Suprapubic skin (tissue), 4 donors: ENCODE results near the gene UCK1. TPM values are rescaled to one million over a fixed set of nuclear protein-coding genes. Genes with fewer than 3 reads are reported as not detected.
A peak's percentile ranks its signal among the peaks of the same experiment; 100 is the strongest.

ENCODE experiments used
- DNase-seq, 2 donors: peaks; one replicate each; pipeline ENCODE4 v3.0.0-alpha.2; 2019; ENCODE audit warnings: low spot score in 2 of 2
- H3K27ac ChIP-seq: fragments of 200-600 bp; sonication (generic); one replicate; pipeline ENCODE4 v1.5.1; 2019
- H3K27me3 ChIP-seq: fragments of 200-600 bp; sonication (generic); one replicate; pipeline ENCODE4 v1.5.1; 2019
- H3K36me3 ChIP-seq: fragments of 200-600 bp; sonication (generic); one replicate; pipeline ENCODE4 v1.5.1; 2019
- H3K4me1 ChIP-seq: fragments of 200-600 bp; sonication (generic); one replicate; pipeline ENCODE4 v1.5.1; 2019
- H3K4me3 ChIP-seq: fragments of 200-600 bp; sonication (generic); one replicate; pipeline ENCODE4 v1.5.1; 2019; ENCODE audit warnings: mild to moderate bottlenecking
- H3K9me3 ChIP-seq: fragments of 200-600 bp; sonication (generic); one replicate; pipeline ENCODE4 v1.5.1; 2019
- CTCF ChIP-seq, 2 donors: fragments of 200-600 bp in 1 of 2; fragments of 450-650 bp in 1 of 2; sonication (generic) in 1 of 2; IDR thresholded peaks; one replicate each; pipeline ENCODE4 v1.5.1; 2016 to 2019; ENCODE audit warnings: antibody characterized with exemption in 2 of 2, mild to moderate bottlenecking in 1 of 2, moderate library complexity in 1 of 2
- EP300 ChIP-seq: sonication (generic); formaldehyde crosslinking; IDR thresholded peaks from one replicate; pipeline ENCODE4 v1.6.1; 2017; ENCODE audit warnings: antibody characterized with exemption
- POLR2A ChIP-seq, 2 donors: fragments of 450-650 bp; IDR thresholded peaks; one replicate each; pipeline ENCODE4 v1.6.1; 2017; ENCODE audit warnings: antibody characterized with exemption in 2 of 2, mild to moderate bottlenecking in 2 of 2, moderate library complexity in 2 of 2
- POLR2AphosphoS5 ChIP-seq, 3 donors: sonication (generic); formaldehyde crosslinking; IDR thresholded peaks; one replicate each; pipeline ENCODE4 v1.6.1; 2017; ENCODE audit warnings: antibody characterized with exemption in 3 of 3
- WGBS: methylation state at CpG from one replicate; pipeline ENCODE4 v1.1.5; 2018; 5-methylcytosine and 5-hydroxymethylcytosine counted together
- total RNA-seq, 4 donors: library from RNA; depleted of rRNA; stranded (reverse); fragments of >200 nt; gene quantifications; one replicate each; pipeline ENCODE4 v1.1.0, GENCODE V29; 2016

UCK1 gene
- total RNA-seq, 4 donors from 2014 or later: 20.0 to 28.0 (median 26.6) TPM

- Histone ChIP-seq H3K4me3 (peak overlapping the region; percentile 22), H3K9me3 (peaks cover 14% of the 10 kb centered on the region), H3K27me3 (peaks cover 58% of the 10 kb centered on the region), H3K4me1 (peaks cover 20% of the 10 kb centered on the region), H3K36me3 (no peaks in the 10 kb centered on the region), H3K27ac (no peak overlapping the region)
- no peak for DNase-seq
- 1% methylated on average over 28 of the region's 49 CpGs for WGBS
- no peak for TF ChIP-seq EP300
- no peak for TF ChIP-seq POLR2AphosphoS5 (IDR thresholded peaks at IDR 0.05)
- no peak for TF ChIP-seq POLR2A (IDR thresholded peaks at IDR 0.05)
- TF ChIP-seq CTCF (IDR thresholded peaks at IDR 0.05): no peak
These were observed 15.4 kb upstream of the UCK1 start for GRCh38 chr9:131546336-131547084.

DNA sequence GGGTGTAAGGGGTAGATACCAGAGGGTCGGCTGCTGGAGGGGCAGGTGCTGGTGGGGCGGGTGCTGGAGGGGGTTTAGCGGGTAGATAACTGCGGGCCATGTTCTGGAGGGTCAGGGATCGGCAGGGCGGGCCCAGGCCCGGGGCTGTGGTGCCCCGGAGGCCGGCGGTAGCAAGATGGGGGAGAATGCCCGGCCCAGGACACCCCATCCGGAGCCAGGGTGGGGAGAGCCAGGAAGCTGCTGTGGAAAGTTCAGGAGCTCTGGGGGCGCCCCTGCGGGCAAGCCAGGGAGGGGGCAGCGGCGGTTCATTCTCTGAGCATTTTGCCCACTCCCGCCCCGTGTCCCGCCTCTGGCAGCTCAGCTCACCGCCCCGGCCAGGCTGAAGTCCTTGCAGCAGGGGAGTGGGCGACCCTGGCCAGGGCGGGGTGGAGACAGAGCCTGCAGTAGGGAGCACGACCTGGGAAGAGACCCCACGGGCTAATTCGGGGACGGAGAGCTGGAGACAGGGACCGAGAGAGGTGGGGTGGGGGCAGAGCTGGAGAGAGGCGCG is 14.8 kb upstream of the UCK1 start:
- no peak for DNase-seq
- peak overlapping the region; percentile 22 for H3K4me3 ChIP-seq
- peaks cover 14% of the 10 kb centered on the region for H3K9me3 ChIP-seq
- no peak overlapping the region for H3K27ac ChIP-seq
- WGBS: 9% methylated on average over 24 of the region's 30 CpGs
- peaks cover 20% of the 10 kb centered on the region for H3K4me1 ChIP-seq
- no peak for TF ChIP-seq POLR2AphosphoS5 (IDR thresholded peaks at IDR 0.05)
- no peak for TF ChIP-seq POLR2A (IDR thresholded peaks at IDR 0.05)
- no peak for TF ChIP-seq EP300
- TF ChIP-seq CTCF (IDR thresholded peaks at IDR 0.05): no peak
- H3K27me3 ChIP-seq: peaks cover 57% of the 10 kb centered on the region
- no peaks in the 10 kb centered on the region for H3K36me3 ChIP-seq

- H3K9me3 ChIP-seq: peaks cover 14% of the 10 kb centered on the region
- H3K36me3 ChIP-seq: no peaks in the 10 kb centered on the region
- DNase-seq: no peak
- peaks cover 20% of the 10 kb centered on the region for H3K4me1 ChIP-seq
- WGBS: 28% methylated on average over 39 of the region's 50 CpGs
- H3K4me3 ChIP-seq: peak within 1 kb of the TSS; percentile 22
- TF ChIP-seq CTCF (IDR thresholded peaks at IDR 0.05) (no peak), POLR2AphosphoS5 (IDR thresholded peaks at IDR 0.05) (no peak), POLR2A (IDR thresholded peaks at IDR 0.05) (no peak), EP300 (no peak)
- peaks cover 57% of the 10 kb centered on the region for H3K27me3 ChIP-seq
- H3K27ac ChIP-seq: no peak within 1 kb of the TSS
These were observed 14.1 kb upstream of the UCK1 start, which contains the start of gene PRRT1B for GRCh38 chr9:131545003-131545785. Gene PRRT1B, plus strand, starts transcription at chr9:131545523. Its CDS starts 93 bp downstream, at chr9:131545616.

GRCh38 chr9:131543141-131543540 is 12.1 kb upstream of the UCK1 start:
- WGBS: 97% methylated on average over 6 of the region's 6 CpGs
- peaks cover 20% of the 10 kb centered on the region for H3K4me1 ChIP-seq

More at GRCh38 chr9:131543141-131543540, 12.1 kb upstream of the UCK1 start:
- Histone ChIP-seq H3K36me3 (no peaks in the 10 kb centered on the region), H3K27me3 (peaks cover 41% of the 10 kb centered on the region), H3K4me3 (no peak overlapping the region), H3K9me3 (peaks cover 14% of the 10 kb centered on the region), H3K27ac (no peak overlapping the region)
- TF ChIP-seq EP300 (no peak), POLR2A (IDR thresholded peaks at IDR 0.05) (no peak), POLR2AphosphoS5 (IDR thresholded peaks at IDR 0.05) (no peak), CTCF (IDR thresholded peaks at IDR 0.05) (no peak)
- no peak for DNase-seq
